ENCODE measurements around the gene TMEM132D.

- TF ChIP-seq CTCF (conservative IDR thresholded peaks at IDR 0.05; ENCODE audit: low read length) (no peak), EZH2phosphoT487 (IDR thresholded peaks at IDR 0.05; ENCODE audit: borderline replicate concordance, low read depth, low read length) (no peak)
Observed at GRCh38 chr12:129848876-129849275, 54.9 kb downstream of the TMEM132D start.

All from OCI-LY7 (cell line).